ENCODE data around the gene LAMA2.

LAMA2 gene

GRCh38 chr6:129183681-129184301 lies 300.9 kb downstream of the LAMA2 start:
- DNase-seq (ENCODE audit: low spot score) = no peak

DNA sequence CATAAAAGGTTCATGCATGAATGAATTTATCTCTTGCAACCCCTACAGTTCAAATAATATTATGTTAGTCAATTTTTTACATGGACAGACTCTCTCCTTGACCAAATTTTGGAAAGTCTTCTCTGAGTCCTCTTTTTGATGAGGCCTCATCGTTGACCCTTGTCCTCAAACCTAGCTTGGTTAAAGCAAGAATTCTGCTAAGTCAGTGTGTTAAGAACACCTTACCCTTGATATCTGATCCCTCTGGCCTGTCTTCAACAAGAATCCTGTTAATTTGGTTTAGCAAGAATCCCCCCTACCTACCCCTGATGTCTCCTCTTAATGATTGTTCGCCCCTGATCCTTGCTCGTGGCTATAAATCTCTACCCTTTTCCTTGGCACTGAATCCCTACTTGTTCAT lies 301.4 kb downstream of the LAMA2 start:
- no peak for DNase-seq (ENCODE audit: low spot score)

GRCh38 chr6:129184808-129185366 lies 301.9 kb downstream of the LAMA2 start:
- DNase-seq (ENCODE audit: low spot score) = no peak

- no peak for DNase-seq (ENCODE audit: low spot score)
Measured at GRCh38 chr6:129186988-129187387, 304.1 kb downstream of the LAMA2 start.

GRCh38 chr6:129188306-129188705 lies 305.4 kb downstream of the LAMA2 start:
- no peak for DNase-seq (ENCODE audit: low spot score)

DNA sequence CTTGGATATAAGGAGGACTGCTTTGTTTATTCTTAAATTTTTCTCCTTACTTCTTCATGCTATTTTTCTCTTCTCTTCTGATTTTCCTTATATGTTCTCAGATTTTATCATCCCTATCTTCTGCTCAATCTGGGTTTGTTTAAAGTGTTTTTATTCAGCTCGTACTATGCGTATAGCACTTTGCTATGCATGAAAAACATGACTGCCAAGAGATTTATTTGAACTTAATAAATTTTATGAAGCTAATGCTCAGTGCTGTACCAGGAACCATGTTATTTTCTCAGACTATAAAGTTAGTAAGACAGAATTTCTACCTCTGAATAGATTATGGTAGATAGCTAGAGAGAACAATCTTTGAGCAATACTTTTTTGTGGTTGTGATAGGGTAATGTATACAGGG lies 305.9 kb downstream of the LAMA2 start:
- no peak for DNase-seq (ENCODE audit: low spot score)

DNA sequence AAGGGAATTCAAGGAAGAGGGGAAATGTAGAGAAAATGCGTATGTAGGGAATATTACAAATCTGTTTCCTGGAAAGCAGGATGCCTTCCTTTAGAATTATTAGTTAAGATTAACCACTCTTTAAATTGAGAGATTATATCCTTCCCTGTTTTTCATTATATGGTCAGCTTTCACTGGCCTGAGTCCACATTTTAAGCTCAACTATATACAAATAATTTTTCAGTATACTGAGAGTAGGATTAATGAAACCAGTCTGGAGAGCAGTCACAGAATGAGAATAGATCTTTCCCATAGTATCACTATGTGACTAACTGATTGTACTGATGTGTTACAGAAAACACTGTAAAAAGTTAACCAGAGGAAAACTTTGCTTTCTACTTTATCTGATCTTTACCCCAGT lies 306.3 kb downstream of the LAMA2 start:
- DNase-seq (ENCODE audit: low spot score) = no peak

DNA sequence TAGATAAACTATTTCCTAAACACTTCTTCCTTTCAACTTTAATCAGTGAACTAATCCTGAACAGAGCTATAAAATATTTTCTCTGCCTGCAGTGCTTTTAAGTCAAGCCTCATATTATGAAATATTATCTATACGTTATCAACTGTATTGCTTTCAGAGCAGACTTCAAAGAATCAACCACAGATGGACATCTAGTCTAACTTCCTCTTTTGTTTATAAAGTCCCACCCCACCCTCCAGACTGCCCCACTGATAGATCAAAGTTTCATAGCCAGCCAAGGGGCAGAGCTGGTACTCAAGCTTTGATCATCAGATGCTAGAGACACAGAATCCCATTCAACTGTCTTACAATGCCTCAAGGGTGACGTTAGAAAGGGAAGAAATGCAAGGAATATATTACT lies 308.3 kb downstream of the LAMA2 start:
- no peak for DNase-seq (ENCODE audit: low spot score)

DNA sequence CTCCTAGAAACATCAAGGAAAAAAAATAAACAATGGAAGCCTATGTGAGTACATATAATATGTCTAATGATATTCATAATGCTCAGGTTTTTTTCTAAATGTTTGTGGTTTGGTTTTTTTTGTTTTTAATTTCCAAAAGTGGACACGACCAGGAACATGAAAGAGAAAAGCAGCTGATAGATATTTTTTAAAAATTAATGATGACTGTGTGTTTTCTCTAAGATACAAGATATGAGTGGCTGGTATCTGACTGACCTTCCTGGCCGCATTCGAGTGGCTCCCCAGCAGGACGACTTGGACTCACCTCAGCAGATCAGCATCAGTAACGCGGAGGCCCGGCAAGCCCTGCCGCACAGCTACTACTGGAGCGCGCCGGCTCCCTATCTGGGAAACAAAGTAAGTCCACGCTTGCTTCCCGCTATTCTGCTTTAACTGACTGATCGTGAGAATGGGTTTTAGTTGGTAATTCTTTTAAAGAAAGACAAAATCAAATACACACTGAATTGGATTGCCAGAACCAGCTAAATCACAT lies 309.6 kb downstream of the LAMA2 start:
- no peak for DNase-seq (ENCODE audit: low spot score)

DNA sequence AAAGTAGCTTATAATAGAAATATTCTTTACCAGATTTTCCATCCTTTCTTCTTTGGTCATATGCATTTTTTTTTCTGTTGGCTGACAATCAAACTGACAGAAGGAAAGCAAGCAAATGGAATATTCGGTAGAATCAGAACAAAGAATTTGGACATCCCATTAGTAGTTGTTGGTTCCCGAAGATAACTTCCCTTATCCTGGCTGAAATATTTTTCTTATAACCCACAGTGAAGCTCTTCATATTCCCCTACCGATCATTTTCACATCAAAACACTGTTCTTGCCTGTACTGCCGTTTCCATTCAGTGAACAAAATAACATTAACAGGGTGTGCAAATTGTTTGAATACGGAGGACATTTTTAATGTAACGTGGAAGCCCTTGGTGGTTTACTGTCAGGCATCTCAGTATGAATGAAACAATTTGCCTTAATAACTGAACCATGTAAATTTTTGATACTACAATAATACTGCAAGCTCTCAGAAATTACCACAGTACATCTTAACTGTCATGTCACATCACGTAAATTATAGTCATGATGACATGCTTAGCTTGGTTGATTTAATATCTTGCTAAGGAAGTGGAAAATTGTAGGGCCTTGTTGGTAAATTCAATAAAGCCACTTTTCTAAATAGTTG lies 311.5 kb downstream of the LAMA2 start:
- no peak for DNase-seq (ENCODE audit: low spot score)

- DNase-seq (ENCODE audit: low spot score) = no peak
Measured at GRCh38 chr6:129195161-129195560, 312.2 kb downstream of the LAMA2 start.

GRCh38 chr6:129195643-129196042 lies 312.7 kb downstream of the LAMA2 start:
- no peak for DNase-seq (ENCODE audit: low spot score)

DNA sequence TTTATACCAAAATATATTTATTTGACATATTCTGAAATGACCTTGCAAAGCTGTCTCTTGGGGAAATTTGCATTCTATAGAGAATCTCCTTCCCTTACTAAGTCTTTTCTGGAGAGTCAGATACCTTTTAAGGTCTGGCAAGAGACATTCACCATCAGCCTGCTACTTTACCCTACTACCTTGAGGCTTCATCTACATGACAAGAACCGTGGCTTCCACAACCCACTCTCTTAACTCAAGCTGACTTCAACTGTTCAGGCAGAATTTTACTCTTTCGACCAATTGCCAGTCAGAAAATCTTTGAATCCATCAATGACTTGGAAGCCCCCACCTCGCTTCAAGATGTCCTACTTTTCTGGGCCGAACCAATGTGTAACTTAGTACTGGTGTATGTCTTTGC lies 314.2 kb downstream of the LAMA2 start:
- no peak for DNase-seq (ENCODE audit: low spot score)

- DNase-seq (ENCODE audit: low spot score) = no peak
Measured at GRCh38 chr6:129200151-129200550, 317.2 kb downstream of the LAMA2 start.

GRCh38 chr6:129203190-129203900 lies 320.4 kb downstream of the LAMA2 start:
- no peak for DNase-seq (ENCODE audit: low spot score)

DNA sequence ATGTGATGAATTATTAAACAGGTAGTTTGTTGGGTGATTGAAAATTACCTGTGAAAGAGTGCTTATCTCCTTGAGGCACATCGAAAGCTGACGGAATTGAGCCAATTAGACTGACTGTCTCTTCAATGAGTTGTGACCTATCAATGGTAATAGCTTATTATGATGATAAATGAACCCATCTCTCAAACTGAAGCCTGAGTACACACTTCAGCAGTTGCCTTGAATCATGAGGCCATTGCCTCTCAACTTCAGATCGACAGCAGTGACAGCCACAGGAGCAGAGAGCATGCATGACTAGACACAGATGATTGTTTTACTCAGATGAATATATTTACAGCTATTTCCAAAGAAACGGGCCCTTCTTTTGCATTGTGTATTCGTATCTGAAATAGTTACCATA lies 323.9 kb downstream of the LAMA2 start:
- no peak for DNase-seq (ENCODE audit: low spot score)

DNA sequence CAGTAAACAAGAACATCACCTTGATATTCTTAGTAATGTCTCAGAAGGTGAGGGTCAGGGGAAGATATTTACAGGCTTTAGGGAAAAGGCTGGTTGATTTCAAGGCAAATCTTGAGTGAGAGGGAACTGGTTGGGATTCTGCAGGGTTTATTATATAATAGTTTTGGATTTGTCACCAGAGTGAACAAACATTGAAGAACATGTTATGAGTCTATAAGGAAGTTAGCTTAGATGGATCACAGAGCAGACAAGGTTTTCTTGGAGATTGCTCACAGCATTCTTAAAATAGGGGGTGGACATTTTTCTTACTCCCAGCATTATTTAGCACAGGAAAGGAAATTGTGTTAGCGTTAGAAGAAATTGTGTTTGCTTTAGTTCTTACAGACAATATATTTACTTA lies 324.9 kb downstream of the LAMA2 start:
- no peak for DNase-seq (ENCODE audit: low spot score)

- DNase-seq (ENCODE audit: low spot score) = no peak
Measured at GRCh38 chr6:129208415-129209034, 325.6 kb downstream of the LAMA2 start.

DNA sequence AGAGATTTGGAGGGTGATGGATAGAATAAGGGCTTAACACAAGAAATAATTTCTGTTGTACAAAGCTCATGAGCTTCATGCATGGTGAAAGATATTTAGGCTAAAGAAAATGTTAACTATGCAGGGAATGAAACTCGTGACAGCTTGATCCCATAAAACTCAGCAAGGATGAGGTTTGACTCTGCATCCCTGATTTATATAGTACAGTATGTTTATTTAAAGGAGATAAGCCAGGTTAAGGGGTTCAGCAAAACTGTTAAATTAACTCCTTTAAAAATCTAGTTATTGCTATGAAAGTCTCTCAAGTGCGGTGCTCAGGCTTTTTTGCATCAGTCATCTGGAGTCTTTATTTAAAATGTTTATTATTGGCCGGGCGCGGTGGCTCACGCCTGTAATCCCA lies 326.4 kb downstream of the LAMA2 start:
- no peak for DNase-seq (ENCODE audit: low spot score)

DNA sequence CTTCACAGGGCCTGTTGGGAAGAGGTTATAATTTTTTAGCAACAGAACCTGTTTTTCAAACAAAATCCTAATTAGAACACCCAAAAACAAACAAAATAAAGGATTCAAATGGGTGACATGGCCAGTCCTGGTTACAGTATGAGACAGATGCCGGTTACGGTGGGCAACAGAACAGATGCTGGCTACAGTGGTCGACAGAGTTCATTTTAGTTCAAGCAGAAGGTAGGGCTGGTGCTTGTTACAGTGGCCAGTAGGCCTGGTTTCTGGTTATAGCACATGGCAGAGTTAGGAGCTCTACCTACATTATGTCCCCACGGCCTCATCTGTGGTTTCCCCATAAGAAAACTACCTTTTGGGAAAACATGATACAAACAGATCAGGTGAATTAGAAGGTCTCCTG lies 327.7 kb downstream of the LAMA2 start:
- DNase-seq (ENCODE audit: low spot score) = no peak

- no peak for DNase-seq (ENCODE audit: low spot score)
Measured at GRCh38 chr6:129211626-129212025, 328.7 kb downstream of the LAMA2 start.

DNA sequence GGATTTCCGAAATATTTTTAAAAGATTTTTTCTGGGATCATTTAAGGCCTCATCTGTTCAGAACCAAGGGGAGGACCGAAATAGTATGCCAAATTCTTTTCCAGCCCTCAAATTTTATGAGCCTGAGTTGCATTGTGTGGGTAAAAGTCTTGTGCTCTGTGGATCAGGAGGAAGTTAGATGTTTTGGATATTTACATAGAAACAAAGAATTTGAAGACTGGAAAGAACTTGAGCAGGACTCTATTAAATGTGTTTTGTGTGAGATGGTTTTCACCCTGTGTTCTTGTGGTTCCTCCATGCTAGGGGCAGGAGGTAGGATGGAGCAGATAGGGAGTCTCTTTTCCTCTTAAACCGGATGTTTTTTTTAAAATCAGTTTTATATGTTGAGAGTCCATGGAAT lies 329.1 kb downstream of the LAMA2 start:
- no peak for DNase-seq (ENCODE audit: low spot score)

DNA sequence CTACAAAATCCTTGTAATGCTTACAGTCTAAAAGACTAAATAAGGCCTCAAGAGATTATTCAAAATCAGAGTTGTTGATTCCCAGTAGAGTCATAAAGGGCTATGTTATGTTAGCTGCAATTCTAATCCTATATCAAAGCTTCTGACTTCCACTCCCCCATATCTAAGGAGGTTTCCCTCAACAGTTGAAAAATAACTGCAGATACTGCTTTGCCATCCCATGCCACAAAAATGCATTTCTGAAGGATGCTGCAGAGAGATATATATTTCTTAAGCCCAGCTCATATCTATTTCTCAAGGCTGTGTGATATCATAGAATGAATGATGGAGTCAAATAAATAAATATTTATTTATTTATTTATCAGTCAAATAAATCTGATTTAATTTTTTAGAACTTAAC lies 332.3 kb downstream of the LAMA2 start:
- no peak for DNase-seq (ENCODE audit: low spot score)
